ENCODE results near the gene CFAP74. TPM values are rescaled to one million over a fixed set of nuclear protein-coding genes. Genes with fewer than 3 reads are reported as not detected.
A peak's percentile ranks its signal among the peaks of the same experiment; 100 is the strongest.

The CFAP74 gene
- total and polyA plus RNA-seq, 2 of the 13 experiments (the other 11 are each of a cell fraction or from before 2014, with no cell fraction given): 0.27 to 0.62 TPM

DNA sequence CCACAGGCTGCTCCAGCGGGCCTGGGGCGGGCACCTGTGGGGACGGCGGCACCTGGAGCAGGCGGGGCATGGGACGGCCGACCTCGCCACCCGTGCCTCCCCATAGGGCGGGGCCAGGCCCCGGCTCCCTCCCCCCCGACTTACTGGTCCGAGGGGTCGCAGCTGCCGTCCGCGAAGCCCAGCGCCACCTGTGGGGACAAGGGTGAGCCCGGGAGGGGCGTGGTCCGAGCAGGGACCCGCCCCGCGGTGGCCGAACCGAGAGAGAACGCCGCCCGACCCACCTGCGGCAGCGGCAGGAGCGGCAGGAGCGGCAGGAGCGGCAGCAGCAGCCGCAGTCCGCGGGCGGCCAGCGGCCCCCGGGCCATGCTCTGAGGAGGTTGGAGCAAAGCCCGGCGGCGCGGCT lies 84.7 kb downstream of the CFAP74 start, which contains the start of gene TMEM52 (continued):
- TF ChIP-seq, protein P1, sequence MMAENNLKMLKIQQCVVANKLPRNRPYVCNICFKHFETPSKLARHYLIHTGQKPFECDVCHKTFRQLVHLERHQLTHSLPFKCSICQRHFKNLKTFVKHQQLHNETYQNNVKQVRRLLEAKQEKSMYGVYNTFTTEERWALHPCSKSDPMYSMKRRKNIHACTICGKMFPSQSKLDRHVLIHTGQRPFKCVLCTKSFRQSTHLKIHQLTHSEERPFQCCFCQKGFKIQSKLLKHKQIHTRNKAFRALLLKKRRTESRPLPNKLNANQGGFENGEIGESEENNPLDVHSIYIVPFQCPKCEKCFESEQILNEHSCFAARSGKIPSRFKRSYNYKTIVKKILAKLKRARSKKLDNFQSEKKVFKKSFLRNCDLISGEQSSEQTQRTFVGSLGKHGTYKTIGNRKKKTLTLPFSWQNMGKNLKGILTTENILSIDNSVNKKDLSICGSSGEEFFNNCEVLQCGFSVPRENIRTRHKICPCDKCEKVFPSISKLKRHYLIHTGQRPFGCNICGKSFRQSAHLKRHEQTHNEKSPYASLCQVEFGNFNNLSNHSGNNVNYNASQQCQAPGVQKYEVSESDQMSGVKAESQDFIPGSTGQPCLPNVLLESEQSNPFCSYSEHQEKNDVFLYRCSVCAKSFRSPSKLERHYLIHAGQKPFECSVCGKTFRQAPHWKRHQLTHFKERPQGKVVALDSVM (CRISPR knock-in tag; IDR thresholded peaks at IDR 0.05): peak; percentile 36; the same call in 1 of the 2 replicates
- TF ChIP-seq ZZZ3 (CRISPR knock-in tag; IDR thresholded peaks at IDR 0.05; ENCODE audit: borderline replicate concordance) (no peak), CHCHD3 (CRISPR knock-in tag; IDR thresholded peaks at IDR 0.05) (no peak), MYC (CRISPR knock-in tag; IDR thresholded peaks at IDR 0.05; ENCODE audit: borderline replicate concordance) (peak; percentile 67; the same call in 1 of the 2 replicates), SOX13 (IDR thresholded peaks at IDR 0.05) (no peak), SOX13 (CRISPR knock-in tag; conservative IDR thresholded peaks at IDR 0.05 in 1 of 2, IDR thresholded peaks at IDR 0.05 in 1 of 2) (no peak), ZNF546 (CRISPR knock-in tag; conservative IDR thresholded peaks at IDR 0.05) (no peak), HOXA3 (CRISPR knock-in tag; IDR thresholded peaks at IDR 0.05) (no peak), MTA1 (CRISPR knock-in tag; IDR thresholded peaks at IDR 0.05; ENCODE audit: borderline replicate concordance) (no peak), ZMYM2 (CRISPR knock-in tag; IDR thresholded peaks at IDR 0.05) (no peak), ISX (CRISPR knock-in tag; conservative IDR thresholded peaks at IDR 0.05) (0 out of 2 replicates have a peak, but pooled peaks have one; percentile 26), ZNF484 (CRISPR knock-in tag; IDR thresholded peaks at IDR 0.05; ENCODE audit: borderline replicate concordance, low read depth) (no peak), SSRP1 (CRISPR knock-in tag; IDR thresholded peaks at IDR 0.05) (no peak), ZNF558 (CRISPR knock-in tag; IDR thresholded peaks at IDR 0.05; ENCODE audit: borderline replicate concordance) (0 out of 2 replicates have a peak, but pooled peaks have one; percentile 3)
- TF ChIP-seq, protein P2, sequence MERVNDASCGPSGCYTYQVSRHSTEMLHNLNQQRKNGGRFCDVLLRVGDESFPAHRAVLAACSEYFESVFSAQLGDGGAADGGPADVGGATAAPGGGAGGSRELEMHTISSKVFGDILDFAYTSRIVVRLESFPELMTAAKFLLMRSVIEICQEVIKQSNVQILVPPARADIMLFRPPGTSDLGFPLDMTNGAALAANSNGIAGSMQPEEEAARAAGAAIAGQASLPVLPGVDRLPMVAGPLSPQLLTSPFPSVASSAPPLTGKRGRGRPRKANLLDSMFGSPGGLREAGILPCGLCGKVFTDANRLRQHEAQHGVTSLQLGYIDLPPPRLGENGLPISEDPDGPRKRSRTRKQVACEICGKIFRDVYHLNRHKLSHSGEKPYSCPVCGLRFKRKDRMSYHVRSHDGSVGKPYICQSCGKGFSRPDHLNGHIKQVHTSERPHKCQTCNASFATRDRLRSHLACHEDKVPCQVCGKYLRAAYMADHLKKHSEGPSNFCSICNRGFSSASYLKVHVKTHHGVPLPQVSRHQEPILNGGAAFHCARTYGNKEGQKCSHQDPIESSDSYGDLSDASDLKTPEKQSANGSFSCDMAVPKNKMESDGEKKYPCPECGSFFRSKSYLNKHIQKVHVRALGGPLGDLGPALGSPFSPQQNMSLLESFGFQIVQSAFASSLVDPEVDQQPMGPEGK (CRISPR knock-in tag; IDR thresholded peaks at IDR 0.05): peak; percentile 56; the same call in 1 of the 2 replicates
- TF ChIP-seq, protein P3, sequence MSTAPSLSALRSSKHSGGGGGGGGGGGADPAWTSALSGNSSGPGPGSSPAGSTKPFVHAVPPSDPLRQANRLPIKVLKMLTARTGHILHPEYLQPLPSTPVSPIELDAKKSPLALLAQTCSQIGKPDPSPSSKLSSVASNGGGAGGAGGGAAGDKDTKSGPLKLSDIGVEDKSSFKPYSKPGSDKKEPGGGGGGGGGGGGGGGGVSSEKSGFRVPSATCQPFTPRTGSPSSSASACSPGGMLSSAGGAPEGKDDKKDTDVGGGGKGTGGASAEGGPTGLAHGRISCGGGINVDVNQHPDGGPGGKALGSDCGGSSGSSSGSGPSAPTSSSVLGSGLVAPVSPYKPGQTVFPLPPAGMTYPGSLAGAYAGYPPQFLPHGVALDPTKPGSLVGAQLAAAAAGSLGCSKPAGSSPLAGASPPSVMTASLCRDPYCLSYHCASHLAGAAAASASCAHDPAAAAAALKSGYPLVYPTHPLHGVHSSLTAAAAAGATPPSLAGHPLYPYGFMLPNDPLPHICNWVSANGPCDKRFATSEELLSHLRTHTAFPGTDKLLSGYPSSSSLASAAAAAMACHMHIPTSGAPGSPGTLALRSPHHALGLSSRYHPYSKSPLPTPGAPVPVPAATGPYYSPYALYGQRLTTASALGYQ (CRISPR knock-in tag; IDR thresholded peaks at IDR 0.05): 0 out of 2 replicates have a peak, but pooled peaks have one; percentile 15
- TF ChIP-seq, protein P4, sequence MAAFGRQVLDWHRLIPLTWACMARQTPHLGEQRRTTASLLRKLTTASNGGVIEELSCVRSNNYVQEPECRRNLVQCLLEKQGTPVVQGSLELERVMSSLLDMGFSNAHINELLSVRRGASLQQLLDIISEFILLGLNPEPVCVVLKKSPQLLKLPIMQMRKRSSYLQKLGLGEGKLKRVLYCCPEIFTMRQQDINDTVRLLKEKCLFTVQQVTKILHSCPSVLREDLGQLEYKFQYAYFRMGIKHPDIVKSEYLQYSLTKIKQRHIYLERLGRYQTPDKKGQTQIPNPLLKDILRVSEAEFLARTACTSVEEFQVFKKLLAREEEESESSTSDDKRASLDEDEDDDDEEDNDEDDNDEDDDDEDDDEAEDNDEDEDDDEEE (CRISPR knock-in tag; IDR thresholded peaks at IDR 0.05): peak; percentile 83; the same call in 1 of the 2 replicates
- TF ChIP-seq, protein P5, sequence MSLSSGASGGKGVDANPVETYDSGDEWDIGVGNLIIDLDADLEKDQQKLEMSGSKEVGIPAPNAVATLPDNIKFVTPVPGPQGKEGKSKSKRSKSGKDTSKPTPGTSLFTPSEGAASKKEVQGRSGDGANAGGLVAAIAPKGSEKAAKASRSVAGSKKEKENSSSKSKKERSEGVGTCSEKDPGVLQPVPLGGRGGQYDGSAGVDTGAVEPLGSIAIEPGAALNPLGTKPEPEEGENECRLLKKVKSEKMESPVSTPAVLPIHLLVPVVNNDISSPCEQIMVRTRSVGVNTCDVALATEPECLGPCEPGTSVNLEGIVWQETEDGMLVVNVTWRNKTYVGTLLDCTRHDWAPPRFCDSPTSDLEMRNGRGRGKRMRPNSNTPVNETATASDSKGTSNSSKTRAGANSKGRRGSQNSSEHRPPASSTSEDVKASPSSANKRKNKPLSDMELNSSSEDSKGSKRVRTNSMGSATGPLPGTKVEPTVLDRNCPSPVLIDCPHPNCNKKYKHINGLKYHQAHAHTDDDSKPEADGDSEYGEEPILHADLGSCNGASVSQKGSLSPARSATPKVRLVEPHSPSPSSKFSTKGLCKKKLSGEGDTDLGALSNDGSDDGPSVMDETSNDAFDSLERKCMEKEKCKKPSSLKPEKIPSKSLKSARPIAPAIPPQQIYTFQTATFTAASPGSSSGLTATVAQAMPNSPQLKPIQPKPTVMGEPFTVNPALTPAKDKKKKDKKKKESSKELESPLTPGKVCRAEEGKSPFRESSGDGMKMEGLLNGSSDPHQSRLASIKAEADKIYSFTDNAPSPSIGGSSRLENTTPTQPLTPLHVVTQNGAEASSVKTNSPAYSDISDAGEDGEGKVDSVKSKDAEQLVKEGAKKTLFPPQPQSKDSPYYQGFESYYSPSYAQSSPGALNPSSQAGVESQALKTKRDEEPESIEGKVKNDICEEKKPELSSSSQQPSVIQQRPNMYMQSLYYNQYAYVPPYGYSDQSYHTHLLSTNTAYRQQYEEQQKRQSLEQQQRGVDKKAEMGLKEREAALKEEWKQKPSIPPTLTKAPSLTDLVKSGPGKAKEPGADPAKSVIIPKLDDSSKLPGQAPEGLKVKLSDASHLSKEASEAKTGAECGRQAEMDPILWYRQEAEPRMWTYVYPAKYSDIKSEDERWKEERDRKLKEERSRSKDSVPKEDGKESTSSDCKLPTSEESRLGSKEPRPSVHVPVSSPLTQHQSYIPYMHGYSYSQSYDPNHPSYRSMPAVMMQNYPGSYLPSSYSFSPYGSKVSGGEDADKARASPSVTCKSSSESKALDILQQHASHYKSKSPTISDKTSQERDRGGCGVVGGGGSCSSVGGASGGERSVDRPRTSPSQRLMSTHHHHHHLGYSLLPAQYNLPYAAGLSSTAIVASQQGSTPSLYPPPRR (CRISPR knock-in tag; IDR thresholded peaks at IDR 0.05; ENCODE audit: borderline replicate concordance): no peak

Measured in HepG2 (cell line).